ENCODE measurements around the gene PRPF40A. TPM values are rescaled to one million over a fixed set of nuclear protein-coding genes. Genes with fewer than 3 reads are reported as not detected.

Gene PRPF40A
- total and polyA plus RNA-seq, 2 experiments from 2014 or later: 254 to 261 TPM

GRCh38 chr2:152695763-152696162 lies 21.5 kb downstream of the PRPF40A start (continued):
- no peak for TF ChIP-seq CTCF (conservative IDR thresholded peaks at IDR 0.05; ENCODE audit: low read depth in 2 of 2)
- TF ChIP-seq NANOG (IDR thresholded peaks at IDR 0.05; ENCODE audit: borderline replicate concordance): no peak

- no peak for TF ChIP-seq JUNB (IDR thresholded peaks at IDR 0.05; ENCODE audit: unreplicated experiment)
- TF ChIP-seq STAT1 (IDR thresholded peaks at IDR 0.05; ENCODE audit: unreplicated experiment): no peak
- TF ChIP-seq CTCF (conservative IDR thresholded peaks at IDR 0.05; ENCODE audit: low read depth in 2 of 2): no peak
- no peak for TF ChIP-seq NANOG (IDR thresholded peaks at IDR 0.05; ENCODE audit: borderline replicate concordance)
- TF ChIP-seq EZH2phosphoT487 (IDR thresholded peaks at IDR 0.05; ENCODE audit: unreplicated experiment): no peak
- no peak for TF ChIP-seq ZNF331 (CRISPR knock-in tag; IDR thresholded peaks at IDR 0.05; ENCODE audit: low read depth)
- H3K4me1 Mint-ChIP-seq: 0 out of 3 replicates have a peak, but pooled peaks cover 2% of the 10 kb centered on the region
- peaks cover 21% of the 10 kb centered on the region; the same call in 2 of the 3 replicates for H3K36me3 Mint-ChIP-seq (ENCODE audit: low read depth)
- peaks cover 17% of the 10 kb centered on the region for H3K36me3 ChIP-seq (ENCODE audit: insufficient read depth)
- H3K4me3 Mint-ChIP-seq: no peak overlapping the region
- peaks cover 78% of the 10 kb centered on the region for H3K79me2 ChIP-seq (replicated peaks; ENCODE audit: insufficient read depth)
- H3K9me2 ChIP-seq (ENCODE audit: insufficient read depth): no peaks in the 10 kb centered on the region
- H2AFZ ChIP-seq: no peak overlapping the region
- DNase-seq (ENCODE audit: low spot score): no peak
- no peak for ATAC-seq
- H4K20me1 ChIP-seq (replicated peaks; ENCODE audit: insufficient read depth): peaks cover 17% of the 10 kb centered on the region
- H3K4me2 ChIP-seq: no peak overlapping the region
- H3K4me3 ChIP-seq: no peak overlapping the region
- no peaks in the 10 kb centered on the region for H3K4me1 ChIP-seq (ENCODE audit: insufficient read depth)
- no peaks in the 10 kb centered on the region for H3F3A ChIP-seq (replicated peaks; ENCODE audit: low read depth)
- no peaks in the 10 kb centered on the region for H3K9me3 Mint-ChIP-seq
- H3K27ac Mint-ChIP-seq: no peak overlapping the region
- H3K27me3 Mint-ChIP-seq (ENCODE audit: insufficient read depth, low read depth, poor library complexity): no peaks in the 10 kb centered on the region
- no peak overlapping the region for H3K27ac ChIP-seq (ENCODE audit: low read depth)
- no peaks in the 10 kb centered on the region for H3K27me3 ChIP-seq (ENCODE audit: insufficient read depth)
Observed at GRCh38 chr2:152694161-152694661, 23.1 kb downstream of the PRPF40A start.

- H3K4me3 Mint-ChIP-seq: no peak overlapping the region
- H3K9me3 Mint-ChIP-seq: no peaks in the 10 kb centered on the region
- Histone ChIP-seq H2AFZ (no peak overlapping the region), H3K27me3 (ENCODE audit: insufficient read depth) (no peaks in the 10 kb centered on the region), H3K4me1 (ENCODE audit: insufficient read depth) (no peaks in the 10 kb centered on the region), H3K36me3 (ENCODE audit: insufficient read depth) (peaks cover 18% of the 10 kb centered on the region), H3F3A (replicated peaks; ENCODE audit: low read depth) (no peaks in the 10 kb centered on the region), H4K20me1 (replicated peaks; ENCODE audit: insufficient read depth) (peaks cover 11% of the 10 kb centered on the region), H3K4me3 (no peak overlapping the region), H3K9me2 (ENCODE audit: insufficient read depth) (no peaks in the 10 kb centered on the region), H3K4me2 (no peak overlapping the region), H3K27ac (ENCODE audit: low read depth) (no peak overlapping the region), H3K79me2 (replicated peaks; ENCODE audit: insufficient read depth) (peaks cover 76% of the 10 kb centered on the region)
- H3K27me3 Mint-ChIP-seq (ENCODE audit: insufficient read depth, low read depth, poor library complexity): no peaks in the 10 kb centered on the region
- H3K27ac Mint-ChIP-seq: no peak overlapping the region
- H3K4me1 Mint-ChIP-seq: 0 out of 3 replicates have a peak, but pooled peaks cover 2% of the 10 kb centered on the region
- H3K36me3 Mint-ChIP-seq (ENCODE audit: low read depth): peaks cover 32% of the 10 kb centered on the region; the same call in 2 of the 3 replicates
- no peak for DNase-seq (ENCODE audit: low spot score)
- no peak for ATAC-seq
- TF ChIP-seq EZH2 (IDR thresholded peaks at IDR 0.05; ENCODE audit: low read depth, unreplicated experiment) (no peak), ETS1 (IDR thresholded peaks at IDR 0.05) (no peak), ZNF114 (CRISPR knock-in tag; IDR thresholded peaks at IDR 0.05) (no peak), STAT1 (IDR thresholded peaks at IDR 0.05; ENCODE audit: unreplicated experiment) (no peak), REST (IDR thresholded peaks at IDR 0.05; ENCODE audit: unreplicated experiment) (no peak), CTCF (conservative IDR thresholded peaks at IDR 0.05; ENCODE audit: low read depth in 2 of 2) (no peak), EZH2phosphoT487 (IDR thresholded peaks at IDR 0.05; ENCODE audit: unreplicated experiment) (no peak), ZNF331 (CRISPR knock-in tag; IDR thresholded peaks at IDR 0.05; ENCODE audit: low read depth) (no peak), POLR2AphosphoS5 (IDR thresholded peaks at IDR 0.05; ENCODE audit: low read depth) (no peak)
Observed at GRCh38 chr2:152693033-152693432, 24.2 kb downstream of the PRPF40A start.
